Neural progenitor cell (in vitro differentiated cells): ENCODE measurements around the gene GPR179. TPM values are rescaled to one million over a fixed set of nuclear protein-coding genes. Genes with fewer than 3 reads are reported as not detected.
"Not testable (repeated sequence)": the region's sequence is repeated elsewhere in the genome, so short reads cannot be mapped to it uniquely, and the experiment has no call there.

Experiments used
- DNase-seq: peaks from one replicate; pipeline ENCODE4 v3.0.0-alpha.2; 2016; ENCODE audit warnings: low spot score
- H2AFZ ChIP-seq: fragments of 200-600 bp; sonication (generic); replicated peaks from 2 replicates; pipeline ENCODE4 v1.6.1; 2016; ENCODE audit warnings: antibody characterized with exemption
- H3F3A ChIP-seq: fragments of 200-600 bp; sonication (generic); 2 replicates; pipeline ENCODE4 v1.6.1; 2016; ENCODE audit warnings: antibody characterized with exemption, low read depth
- H3K27ac ChIP-seq: fragments of 200-600 bp; sonication (generic); 2 replicates; pipeline ENCODE4 v1.5.1; 2016; ENCODE audit warnings: mild to moderate bottlenecking
- H3K27me3 ChIP-seq: fragments of 200-600 bp; sonication (generic); 2 replicates; pipeline ENCODE4 v1.6.1; 2016; ENCODE audit warnings: mild to moderate bottlenecking, moderate library complexity
- H3K36me3 ChIP-seq: fragments of 200-600 bp; sonication (generic); 2 replicates; pipeline ENCODE4 v1.5.1; 2016
- H3K4me1 ChIP-seq: fragments of 200-600 bp; sonication (generic); 2 replicates; pipeline ENCODE4 v1.6.1; 2016; ENCODE audit warnings: mixed run types
- H3K4me2 ChIP-seq: fragments of 200-600 bp; sonication (generic); 2 replicates; pipeline ENCODE4 v1.6.1; 2016
- H3K4me3 ChIP-seq: fragments of 200-600 bp; sonication (generic); 2 replicates; pipeline ENCODE4 v1.5.1; 2016
- H3K79me2 ChIP-seq: fragments of 200-600 bp; sonication (generic); 2 replicates; pipeline ENCODE4 v1.6.1; 2016; ENCODE audit warnings: low read depth
- H3K9ac ChIP-seq: fragments of 200-600 bp; sonication (generic); 2 replicates; pipeline ENCODE4 v1.6.1; 2016
- H3K9me3 ChIP-seq: fragments of 200-600 bp; sonication (generic); 2 replicates; pipeline ENCODE4 v1.5.1; 2016; ENCODE audit warnings: low read depth
- H4K20me1 ChIP-seq: fragments of 200-600 bp; sonication (generic); 2 replicates; pipeline ENCODE4 v1.6.1; 2016; ENCODE audit warnings: low read depth
- H3K27ac Mint-ChIP-seq: 3 replicates; pipeline ENCODE4 v1.8.0; 2021; ENCODE audit warnings: mixed read lengths
- H3K27me3 Mint-ChIP-seq: 2 replicates; pipeline ENCODE4 v1.8.0; 2022; ENCODE audit warnings: low read depth, mild to moderate bottlenecking, inconsistent platforms, moderate library complexity, mixed read lengths; ENCODE audit not compliant: insufficient read depth
- H3K36me3 Mint-ChIP-seq: 3 replicates; pipeline ENCODE4 v1.8.0; 2021; ENCODE audit warnings: mixed read lengths
- H3K4me1 Mint-ChIP-seq: 3 replicates; pipeline ENCODE4 v1.8.0; 2021; ENCODE audit warnings: mixed read lengths
- H3K4me3 Mint-ChIP-seq: 3 replicates; pipeline ENCODE4 v1.8.0; 2021; ENCODE audit warnings: mild to moderate bottlenecking, moderate library complexity, mixed read lengths
- H3K9me3 Mint-ChIP-seq: 3 replicates; pipeline ENCODE4 v1.8.0; 2020; ENCODE audit warnings: mixed read lengths
- EZH2 ChIP-seq: fragments of 200-600 bp; sonication (generic); IDR thresholded peaks from 2 replicates; pipeline ENCODE4 v1.6.1; 2017; ENCODE audit warnings: antibody characterized with exemption, mild to moderate bottlenecking, moderate library complexity
- EZH2phosphoT487 ChIP-seq: fragments of 200-600 bp; sonication (generic); IDR thresholded peaks from 2 replicates; pipeline ENCODE4 v1.6.1; 2017; ENCODE audit warnings: antibody characterized with exemption
- total RNA-seq: library from RNA; depleted of rRNA; stranded (reverse); fragments of >200 nt; gene quantifications from 2 replicates; pipeline ENCODE4 v1.2.3, GENCODE V29; 2015; ENCODE audit warnings: low replicate concordance
- TF ChIP-seq, protein P1 (sequence below): fragments of 200-600 bp; sonication (generic); IDR thresholded peaks from 2 replicates; pipeline ENCODE4 v1.5.1; 2017; ENCODE audit warnings: antibody characterized with exemption, mild to moderate bottlenecking

The GPR179 gene
- total RNA-seq, 1 donor from 2014 or later, result not detected

DNA sequence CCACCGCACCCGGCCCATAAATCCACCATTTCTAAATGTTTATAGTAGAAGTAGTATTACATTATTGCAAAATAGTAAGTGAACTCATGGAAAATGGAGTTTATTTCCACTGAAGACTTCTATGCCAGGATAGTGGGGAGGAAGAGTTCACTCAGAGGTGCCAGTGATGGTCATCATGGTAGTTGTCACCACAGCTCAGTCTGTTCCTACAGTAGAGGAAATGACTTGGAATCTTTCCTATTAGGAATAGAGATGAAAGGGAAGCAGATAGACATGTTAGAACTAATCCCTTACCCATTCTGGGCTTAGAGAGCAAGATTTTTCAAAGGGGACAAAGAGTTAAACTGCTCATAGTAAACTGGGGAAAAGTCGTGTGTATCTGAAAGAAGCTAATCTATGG, 26.7 kb downstream of the GPR179 start:
- H3K27me3 ChIP-seq, result no peaks in the 10 kb centered on the region
- Mint-ChIP-seq H3K27me3 (no peaks in the 10 kb centered on the region), H3K9me3 (no peaks in the 10 kb centered on the region), H3K4me3 (no peak overlapping the region), H3K36me3 (peaks cover 28% of the 10 kb centered on the region), H3K4me1 (no peaks in the 10 kb centered on the region), H3K27ac (no peak overlapping the region)
- no peak overlapping the region for H3K4me2 ChIP-seq
- H3K9ac ChIP-seq, result no peak overlapping the region
- no peaks in the 10 kb centered on the region for H4K20me1 ChIP-seq
- TF ChIP-seq, protein P1, sequence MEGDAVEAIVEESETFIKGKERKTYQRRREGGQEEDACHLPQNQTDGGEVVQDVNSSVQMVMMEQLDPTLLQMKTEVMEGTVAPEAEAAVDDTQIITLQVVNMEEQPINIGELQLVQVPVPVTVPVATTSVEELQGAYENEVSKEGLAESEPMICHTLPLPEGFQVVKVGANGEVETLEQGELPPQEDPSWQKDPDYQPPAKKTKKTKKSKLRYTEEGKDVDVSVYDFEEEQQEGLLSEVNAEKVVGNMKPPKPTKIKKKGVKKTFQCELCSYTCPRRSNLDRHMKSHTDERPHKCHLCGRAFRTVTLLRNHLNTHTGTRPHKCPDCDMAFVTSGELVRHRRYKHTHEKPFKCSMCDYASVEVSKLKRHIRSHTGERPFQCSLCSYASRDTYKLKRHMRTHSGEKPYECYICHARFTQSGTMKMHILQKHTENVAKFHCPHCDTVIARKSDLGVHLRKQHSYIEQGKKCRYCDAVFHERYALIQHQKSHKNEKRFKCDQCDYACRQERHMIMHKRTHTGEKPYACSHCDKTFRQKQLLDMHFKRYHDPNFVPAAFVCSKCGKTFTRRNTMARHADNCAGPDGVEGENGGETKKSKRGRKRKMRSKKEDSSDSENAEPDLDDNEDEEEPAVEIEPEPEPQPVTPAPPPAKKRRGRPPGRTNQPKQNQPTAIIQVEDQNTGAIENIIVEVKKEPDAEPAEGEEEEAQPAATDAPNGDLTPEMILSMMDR, result no peak
- TF ChIP-seq EZH2phosphoT487 (no peak), EZH2 (no peak)
- DNase-seq, result no peak
- H3K27ac ChIP-seq, result no peak overlapping the region
- H3K36me3 ChIP-seq, result no peaks in the 10 kb centered on the region
- H3K4me3 ChIP-seq, result no peak overlapping the region
- no peak overlapping the region for H2AFZ ChIP-seq
- no peaks in the 10 kb centered on the region for H3K79me2 ChIP-seq
- peaks cover 11% of the 10 kb centered on the region for H3F3A ChIP-seq
- H3K4me1 ChIP-seq, result no peaks in the 10 kb centered on the region
- H3K9me3 ChIP-seq, result no peaks in the 10 kb centered on the region

DNA sequence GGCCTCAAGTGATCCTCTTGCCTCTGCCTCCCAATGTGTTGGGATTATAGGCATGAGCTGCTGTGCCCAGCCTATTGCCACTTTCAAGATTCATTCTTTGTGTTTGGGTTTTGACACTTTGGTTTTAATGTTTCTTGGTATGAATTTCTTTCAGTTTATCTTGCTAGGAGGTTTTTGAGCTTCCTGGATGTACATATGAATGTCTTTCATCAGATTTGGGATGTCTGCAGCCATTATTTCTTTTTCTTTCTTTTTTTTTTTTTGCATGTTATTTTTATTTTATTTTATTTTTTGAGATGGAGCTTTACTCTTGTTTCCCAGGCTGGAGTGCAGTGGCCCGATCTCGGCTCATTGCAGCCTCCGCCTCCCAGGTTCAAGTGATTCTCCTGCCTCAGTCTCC, 28.3 kb downstream of the GPR179 start:
- Mint-ChIP-seq H3K27me3 (no peaks in the 10 kb centered on the region), H3K4me3 (no peak overlapping the region)

DNA sequence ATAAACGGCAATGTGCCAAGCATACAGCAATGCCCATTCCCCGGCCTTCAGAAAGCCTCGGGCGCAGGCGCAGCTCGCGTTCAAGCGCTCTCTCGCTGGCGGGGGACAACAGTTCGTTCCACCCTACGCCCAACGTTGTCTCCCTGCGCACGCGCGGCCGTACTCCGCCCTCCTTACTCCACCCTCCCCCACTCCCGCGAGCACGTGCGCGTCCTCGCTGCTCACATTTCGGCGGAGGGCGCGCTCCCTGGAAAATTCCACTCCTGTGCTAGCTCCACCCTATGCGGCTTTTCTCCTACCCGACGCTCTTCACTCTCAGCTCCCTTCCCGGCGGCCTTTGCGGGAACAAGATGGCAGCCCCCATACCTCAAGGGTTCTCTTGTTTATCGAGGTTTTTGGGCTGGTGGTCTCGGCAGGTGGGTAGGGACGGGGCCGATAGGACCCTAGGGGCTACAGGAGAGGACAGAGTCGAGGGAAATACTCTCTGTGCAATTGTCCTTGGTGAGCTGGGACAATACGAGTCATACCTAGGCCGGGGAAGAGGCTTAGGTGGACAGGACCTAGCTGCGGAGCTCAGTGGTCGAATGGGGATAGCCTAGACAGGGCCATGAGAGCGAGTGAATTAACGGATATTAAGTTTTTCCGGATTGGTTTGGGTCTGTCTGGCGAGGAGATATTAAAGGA, 46.8 kb downstream of the GPR179 start, which contains the start of gene MRPL45:
TSS of gene MRPL45 (plus strand) at position 335 of the 684 bp plus-strand sequence. CDS start at position 351, 16 bp downstream.
- not testable (repeated sequence) for H4K20me1 ChIP-seq, H3K4me1 ChIP-seq, H3K27me3 ChIP-seq, H3K9me3 Mint-ChIP-seq, H3K79me2 ChIP-seq, H3K4me1 Mint-ChIP-seq, H3K36me3 ChIP-seq, H3F3A ChIP-seq, H3K36me3 Mint-ChIP-seq, H3K27ac ChIP-seq, H3K9me3 ChIP-seq, H3K27me3 Mint-ChIP-seq
- DNase-seq, result peak; percentile 97
- Histone ChIP-seq H3K4me3 (peak within 1 kb of the TSS; percentile 71), H2AFZ (peak within 1 kb of the TSS; percentile 93), H3K9ac (peak within 1 kb of the TSS; percentile 81), H3K4me2 (peak within 1 kb of the TSS; percentile 93)
- H3K4me3 Mint-ChIP-seq, result peak within 1 kb of the TSS; percentile 97
- peak within 1 kb of the TSS; percentile 93 for H3K27ac Mint-ChIP-seq

More for the DNA sequence above, 28.3 kb downstream of the GPR179 start:
- no peaks in the 10 kb centered on the region for H3K79me2 ChIP-seq
- no peaks in the 10 kb centered on the region for H4K20me1 ChIP-seq
- H3K9me3 Mint-ChIP-seq, result no peaks in the 10 kb centered on the region
- H3K4me1 Mint-ChIP-seq, result no peaks in the 10 kb centered on the region
- H2AFZ ChIP-seq, result no peak overlapping the region
- no peak overlapping the region for H3K27ac Mint-ChIP-seq
- no peak overlapping the region for H3K9ac ChIP-seq
- no peaks in the 10 kb centered on the region for H3F3A ChIP-seq
- no peak overlapping the region for H3K4me3 ChIP-seq
- TF ChIP-seq EZH2phosphoT487 (no peak), EZH2 (no peak)
- TF ChIP-seq, protein P1, result no peak
- H3K4me2 ChIP-seq, result no peak overlapping the region
- DNase-seq, result no peak
- no peaks in the 10 kb centered on the region for H3K9me3 ChIP-seq
- H3K4me1 ChIP-seq, result no peaks in the 10 kb centered on the region
- H3K27ac ChIP-seq, result no peak overlapping the region
- H3K36me3 ChIP-seq, result no peaks in the 10 kb centered on the region
- no peaks in the 10 kb centered on the region for H3K27me3 ChIP-seq
- H3K36me3 Mint-ChIP-seq, result peaks cover 21% of the 10 kb centered on the region

DNA sequence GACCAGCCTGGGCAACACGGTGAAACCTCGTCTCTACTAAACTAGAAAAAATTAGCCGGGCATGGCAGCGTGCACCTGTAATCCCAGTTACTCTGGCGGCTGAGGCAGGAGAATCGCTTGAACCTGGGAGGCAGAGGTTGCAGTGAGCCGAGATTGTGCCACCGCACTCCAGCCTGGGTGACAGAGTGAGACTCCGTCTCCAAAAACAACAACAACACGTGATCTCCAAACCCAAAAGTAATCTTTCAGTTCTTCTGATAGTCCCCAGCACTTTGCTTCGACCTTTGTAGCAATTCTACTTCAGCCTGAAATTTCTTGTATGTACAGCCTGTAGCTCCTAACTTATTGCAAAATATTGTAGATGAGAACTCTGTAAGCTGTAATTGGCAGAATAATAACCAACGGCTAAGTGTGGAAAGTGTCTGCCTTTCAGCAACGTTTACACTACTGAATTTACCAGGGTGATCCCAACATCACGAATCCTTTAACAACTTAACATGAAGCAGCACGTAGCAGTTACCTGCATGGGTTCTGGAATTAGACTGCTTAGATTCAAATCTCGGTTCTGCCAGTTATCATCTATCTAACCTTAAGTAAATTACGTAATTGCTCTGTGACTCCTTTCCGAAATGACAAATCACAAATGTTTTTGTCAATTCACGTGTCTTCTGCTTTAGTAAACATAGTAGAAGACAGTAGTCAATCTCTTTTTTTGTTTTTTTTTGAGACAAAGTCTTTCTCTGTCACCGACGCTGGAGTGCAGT, 48.0 kb downstream of the GPR179 start:
- H3K27ac Mint-ChIP-seq, DNase-seq, H3K79me2 ChIP-seq, H3K9me3 Mint-ChIP-seq, H3K27me3 Mint-ChIP-seq, H3K27ac ChIP-seq, H3K36me3 ChIP-seq, H3K27me3 ChIP-seq, H3K4me1 Mint-ChIP-seq, H4K20me1 ChIP-seq, H3F3A ChIP-seq, H3K4me1 ChIP-seq, H3K4me2 ChIP-seq, H3K9ac ChIP-seq, H3K4me3 ChIP-seq, H3K36me3 Mint-ChIP-seq, H3K9me3 ChIP-seq: not testable (repeated sequence)
- H2AFZ ChIP-seq, result peak overlapping the region; percentile 34
- peak overlapping the region; percentile 59 for H3K4me3 Mint-ChIP-seq

DNA sequence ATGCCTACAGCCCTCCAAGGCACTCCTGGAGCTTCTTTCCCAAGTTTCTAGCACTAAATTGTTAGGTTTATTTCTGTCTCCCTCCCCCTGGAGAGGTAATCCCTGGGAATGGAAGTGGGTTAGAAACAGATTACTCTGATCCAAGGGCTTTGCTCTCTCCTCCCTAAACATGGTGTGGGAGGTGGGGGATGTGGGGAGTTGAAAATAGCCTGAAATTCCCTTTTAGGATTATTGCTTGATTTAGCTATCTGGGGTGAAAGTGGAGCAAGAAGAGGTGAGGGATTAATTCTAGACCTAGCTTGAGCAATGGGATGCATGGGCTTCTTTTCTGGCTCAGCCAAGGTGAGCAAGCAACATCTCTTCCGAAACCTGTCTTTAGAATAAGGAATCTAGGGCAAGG, 54.0 kb downstream of the GPR179 start:
- H3K27me3 ChIP-seq, H2AFZ ChIP-seq, H3K27ac ChIP-seq, H3K9me3 Mint-ChIP-seq, H3K4me2 ChIP-seq, H3K27ac Mint-ChIP-seq, H3K79me2 ChIP-seq, H3K36me3 Mint-ChIP-seq, H3K4me1 ChIP-seq, H3K4me3 ChIP-seq, H3F3A ChIP-seq, H3K9ac ChIP-seq, H3K36me3 ChIP-seq, DNase-seq, H3K27me3 Mint-ChIP-seq, H4K20me1 ChIP-seq, H3K4me1 Mint-ChIP-seq, H3K4me3 Mint-ChIP-seq, H3K9me3 ChIP-seq: not testable (repeated sequence)
